ENCODE data around the gene STX18. TPM values are rescaled to one million over a fixed set of nuclear protein-coding genes. Genes with fewer than 3 reads are reported as not detected.
A peak's percentile ranks its signal among the peaks of the same experiment; 100 is the strongest.

STX18 gene
- total and polyA plus RNA-seq, 2 donors (not counting 3 experiments of a cell fraction or from before 2014, with no cell fraction given): 30.7 to 31.2 TPM

DNA sequence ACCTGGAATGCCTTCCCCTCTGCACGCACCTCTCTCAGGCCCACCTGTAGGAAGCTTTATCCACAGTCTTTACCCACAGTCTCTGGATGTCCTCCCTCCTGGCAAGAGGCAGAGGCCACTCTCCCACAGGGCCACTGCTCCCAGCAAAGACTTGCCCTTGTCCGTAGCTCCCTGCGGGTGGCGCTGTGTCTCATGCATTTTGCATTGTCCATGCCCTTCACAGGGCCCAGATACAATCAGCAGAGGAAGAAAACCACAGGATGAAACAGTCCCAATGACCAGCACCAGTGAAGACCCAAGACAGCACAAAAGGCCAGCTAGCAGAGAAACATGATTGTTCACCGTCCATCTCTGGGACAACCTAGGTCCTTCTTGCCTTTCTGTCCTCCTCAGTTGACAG, 157.0 kb downstream of the STX18 start:
- Histone ChIP-seq H3K4me3 (replicated peaks in 1 of 3; ENCODE audit: insufficient read depth in 1 of 3, low read depth in 1 of 3, low read length in 3 of 3) (no peak overlapping the region), H2AFZ (ENCODE audit: low read depth, low read length) (no peak overlapping the region), H3K4me2 (ENCODE audit: insufficient read depth, low read length) (no peak overlapping the region), H3K79me2 (ENCODE audit: control insufficient read depth, insufficient read depth, low read length) (no peaks in the 10 kb centered on the region), H3K4me1 (ENCODE audit: control insufficient read depth, extremely low read depth, insufficient read depth, low read length) (peaks cover 7% of the 10 kb centered on the region), H3K9me1 (replicated peaks; ENCODE audit: control insufficient read depth, extremely low read depth, insufficient read depth, low read length) (no peaks in the 10 kb centered on the region), H3K9me3 (replicated peaks; ENCODE audit: control insufficient read depth, insufficient read depth, low read length) (no peaks in the 10 kb centered on the region), H3K36me3 (ENCODE audit: control insufficient read depth in 2 of 2, extremely low read depth in 1 of 2, insufficient read depth in 2 of 2, low read length in 2 of 2) (no peaks in the 10 kb centered on the region), H3K27me3 (ENCODE audit: control insufficient read depth in 2 of 2, insufficient read depth in 2 of 2, low read length in 2 of 2) (peaks cover 38 to 45% of the 10 kb centered on the region in 2 experiments), H3K9ac (replicated peaks; ENCODE audit: extremely low read depth, insufficient read depth, low read length) (no peak overlapping the region), H3K27ac (ENCODE audit: insufficient read depth, low read depth, low read length) (no peak overlapping the region), H4K20me1 (replicated peaks; ENCODE audit: control insufficient read depth, extremely low read depth, insufficient read depth, low read length) (no peaks in the 10 kb centered on the region)
- intact Hi-C loops (cut with micrococcal nuclease): no loop called here
- FAIRE-seq (no peak), DNase-seq (ENCODE audit: low read depth, low spot score) (no peak)
- dilution Hi-C loops (cut with MboI; ENCODE audit: extremely low pct_ligation_motif_present, low sequenced_read_pairs): no loop called here
- ChIA-PET CTCF (interaction anchor here (0.6 to 1.7 kb wide), 4 partner anchors 9 to 122 kb away, joined by 3 to 4 read pairs (median 3); no protein-coding TSS in a partner anchor), POLR2A (no interaction called here)
- no TSS peak for BruUV-seq (replicated peaks)
- TF ChIP-seq, protein P1, sequence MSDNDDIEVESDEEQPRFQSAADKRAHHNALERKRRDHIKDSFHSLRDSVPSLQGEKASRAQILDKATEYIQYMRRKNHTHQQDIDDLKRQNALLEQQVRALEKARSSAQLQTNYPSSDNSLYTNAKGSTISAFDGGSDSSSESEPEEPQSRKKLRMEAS (IDR thresholded peaks at IDR 0.05; ENCODE audit: insufficient read depth, insufficient read length): no peak
- peak; percentile 44 to 47 for TF ChIP-seq CTCF (IDR thresholded peaks at IDR 0.05; ENCODE audit: extremely low read depth in 1 of 2, insufficient read depth in 1 of 2, low read depth in 1 of 2, low read length in 2 of 2)
- peak; percentile 22 for TF ChIP-seq GATA2 (IDR thresholded peaks at IDR 0.05; ENCODE audit: insufficient read depth, insufficient read length, low read depth, low read length)

GRCh38 chr4:4383085-4383484, 158.8 kb downstream of the STX18 start:
- Histone ChIP-seq H3K4me2 (ENCODE audit: insufficient read depth, low read length) (no peak overlapping the region), H3K27me3 (ENCODE audit: control insufficient read depth in 2 of 2, insufficient read depth in 2 of 2, low read length in 2 of 2) (peaks cover 35 to 43% of the 10 kb centered on the region in 2 experiments), H3K4me1 (ENCODE audit: control insufficient read depth, extremely low read depth, insufficient read depth, low read length) (peaks cover 5% of the 10 kb centered on the region), H4K20me1 (replicated peaks; ENCODE audit: control insufficient read depth, extremely low read depth, insufficient read depth, low read length) (no peaks in the 10 kb centered on the region), H3K9me1 (replicated peaks; ENCODE audit: control insufficient read depth, extremely low read depth, insufficient read depth, low read length) (no peaks in the 10 kb centered on the region), H3K79me2 (ENCODE audit: control insufficient read depth, insufficient read depth, low read length) (no peaks in the 10 kb centered on the region), H3K36me3 (ENCODE audit: control insufficient read depth in 2 of 2, extremely low read depth in 1 of 2, insufficient read depth in 2 of 2, low read length in 2 of 2) (no peaks in the 10 kb centered on the region), H3K4me3 (replicated peaks in 1 of 3; ENCODE audit: insufficient read depth in 1 of 3, low read depth in 1 of 3, low read length in 3 of 3) (no peak overlapping the region), H3K27ac (ENCODE audit: insufficient read depth, low read depth, low read length) (no peak overlapping the region), H3K9ac (replicated peaks; ENCODE audit: extremely low read depth, insufficient read depth, low read length) (no peak overlapping the region), H2AFZ (ENCODE audit: low read depth, low read length) (no peak overlapping the region), H3K9me3 (replicated peaks; ENCODE audit: control insufficient read depth, insufficient read depth, low read length) (no peaks in the 10 kb centered on the region)
- BruUV-seq (replicated peaks): no TSS peak
- dilution Hi-C loops (cut with MboI; ENCODE audit: extremely low pct_ligation_motif_present, low sequenced_read_pairs): no loop called here
- DNase-seq (ENCODE audit: low read depth, low spot score) (no peak), FAIRE-seq (no peak)
- TF ChIP-seq POLR2AphosphoS5 (IDR thresholded peaks at IDR 0.05; ENCODE audit: insufficient read depth, low read depth, low read length) (no peak), JUN (IDR thresholded peaks at IDR 0.05; ENCODE audit: borderline replicate concordance, insufficient read depth, insufficient read length, low read depth) (no peak), EZH2 (IDR thresholded peaks at IDR 0.05; ENCODE audit: borderline replicate concordance, low read depth, low read length, severe bottlenecking) (no peak), MYC (IDR thresholded peaks at IDR 0.05; ENCODE audit: low read depth, low read length) (no peak), POLR2A (IDR thresholded peaks at IDR 0.05; ENCODE audit: low read depth, low read length) (no peak), GATA2 (IDR thresholded peaks at IDR 0.05; ENCODE audit: insufficient read depth, insufficient read length, low read depth, low read length) (no peak), FOS (IDR thresholded peaks at IDR 0.05; ENCODE audit: borderline replicate concordance, insufficient read depth, low read length) (no peak), CTCF (IDR thresholded peaks at IDR 0.05; ENCODE audit: extremely low read depth in 1 of 2, insufficient read depth in 1 of 2, low read depth in 1 of 2, low read length in 2 of 2) (no peak)
- TF ChIP-seq, protein P1 (IDR thresholded peaks at IDR 0.05; ENCODE audit: insufficient read depth, insufficient read length): no peak
- ChIA-PET POLR2A (no interaction called here), CTCF (interaction anchor here (1.7 kb wide), 1 partner anchor 13 kb away, joined by 4 read pairs; no protein-coding TSS in a partner anchor)
- intact Hi-C loops (cut with micrococcal nuclease): no loop called here
